H1 (cell line): ENCODE measurements around the gene MALT1. TPM values are rescaled to one million over a fixed set of nuclear protein-coding genes. Genes with fewer than 3 reads are reported as not detected.

Source experiments
- ASH2L ChIP-seq: fragments of 200-600, 300-600 bp; sonication (generic); IDR thresholded peaks from one replicate; pipeline ENCODE4 v1.7.1; 2017; ENCODE audit warnings: low read length
- CREB1 ChIP-seq: IDR thresholded peaks from 2 replicates; pipeline ENCODE4 v1.6.1; 2012; ENCODE audit warnings: inconsistent platforms
- CTBP2 ChIP-seq: IDR thresholded peaks from 2 replicates; pipeline ENCODE4 v1.7.0; 2011; ENCODE audit warnings: borderline replicate concordance, mild to moderate bottlenecking, moderate library complexity, mixed read lengths, low read length; ENCODE audit not compliant: insufficient read depth, insufficient read length
- GABPA ChIP-seq: IDR thresholded peaks from 2 replicates; pipeline ENCODE4 v1.6.1; 2011; ENCODE audit warnings: mild to moderate bottlenecking, low read length, moderate library complexity, borderline replicate concordance; ENCODE audit not compliant: insufficient read depth
- KDM5A ChIP-seq: fragments of 200-600 bp; IDR thresholded peaks from 2 replicates; pipeline ENCODE4 v1.7.1; 2012; ENCODE audit warnings: mild to moderate bottlenecking, low read length, inconsistent platforms, mixed read lengths
- POLR2A ChIP-seq, 2 experiments: IDR thresholded peaks; 1 replicate in 1 of 2; 2 replicates in 1 of 2; pipeline ENCODE4 v1.6.1; 2011; ENCODE audit warnings: low read depth in 2 of 2, low read length in 2 of 2, mild to moderate bottlenecking in 2 of 2; ENCODE audit errors: control extremely low read depth in 1 of 2
- RNF2 ChIP-seq: fragments of 200-900, 300-1000 bp; sonication (generic); IDR thresholded peaks from 2 replicates; pipeline ENCODE4 v1.7.1; 2016; ENCODE audit warnings: borderline replicate concordance, low read depth, mild to moderate bottlenecking, antibody characterized with exemption, low read length; ENCODE audit not compliant: poor library complexity, severe bottlenecking; ENCODE audit errors: missing control alignments
- polyA plus RNA-seq, 7 experiments: library from polyadenylated mRNA; depleted of rRNA in 3 of 7; stranded (reverse) in 5 of 7; unstranded in 2 of 7; fragments of >200 nt in 5 of 7; fragments of 200-250 nt in 2 of 7; gene quantifications; 1 replicate in 5 of 7; 2 replicates in 1 of 7; 4 replicates in 1 of 7; pipeline versions ENCODE4 v1.2.1 to v1.2.3, GENCODE V29; 2011 to 2013; ENCODE audit warnings: missing spikeins in 2 of 7, mixed read lengths in 2 of 7
- total RNA-seq: library from RNA; stranded (reverse); fragmentation: NEBNext Ultra II Directional; extraction: Animal tissue kit (Norgen Biotek cat#: 25700); gene quantifications from 2 replicates; pipeline ENCODE4 v1.2.1, GENCODE V29; 2021

The MALT1 gene
- total and polyA plus RNA-seq, 2 of the 8 experiments (the other 6 are each of a cell fraction or from before 2014, with no cell fraction given) = 10.7 to 25.9 TPM

GRCh38 chr18:58758046-58758445 lies 86.8 kb downstream of the MALT1 start (continued):
- TF ChIP-seq CTBP2 (no peak), RNF2 (no peak), KDM5A (no peak), GABPA (no peak), POLR2A (IDR thresholded peaks at IDR 0.05; ENCODE audit: control extremely low read depth in 1 of 2, low read depth in 2 of 2, low read length in 2 of 2) (no peak), CREB1 (no peak), ASH2L (no peak)
